DOHH2 (cell line): Measurements from ENCODE around the gene ZFYVE27.

Experiments
- H3F3A ChIP-seq: fragments of 200-600 bp; sonication (generic), shearing (Covaris generic); 2 replicates; pipeline ENCODE4 v1.6.0; 2016; ENCODE audit warnings: antibody characterized with exemption, mild to moderate bottlenecking; ENCODE audit not compliant: control insufficient read depth, insufficient read depth
- H3K27ac ChIP-seq: fragments of 200-600 bp; sonication (generic); 2 replicates; pipeline ENCODE4 v1.5.1; 2014; ENCODE audit warnings: low read depth, mild to moderate bottlenecking, low read length, moderate library complexity
- H3K27me3 ChIP-seq: fragments of 200-600 bp; sonication (generic); 2 replicates; pipeline ENCODE4 v1.6.1; 2014; ENCODE audit warnings: mild to moderate bottlenecking, low read length, mixed read lengths; ENCODE audit not compliant: control insufficient read depth
- H3K36me3 ChIP-seq: fragments of 200-600 bp; sonication (generic); 2 replicates; pipeline ENCODE4 v1.6.1; 2014; ENCODE audit warnings: mild to moderate bottlenecking, low read length, moderate library complexity, mixed read lengths; ENCODE audit not compliant: control insufficient read depth
- H3K4me1 ChIP-seq: fragments of 200-600 bp; sonication (generic); 2 replicates; pipeline ENCODE4 v1.6.1; 2014; ENCODE audit warnings: mild to moderate bottlenecking, low read length, mixed read lengths; ENCODE audit not compliant: control insufficient read depth
- H3K4me2 ChIP-seq: fragments of 200-600 bp; sonication (generic); 2 replicates; pipeline ENCODE4 v1.6.0; 2014; ENCODE audit warnings: mild to moderate bottlenecking, low read length, moderate library complexity
- H3K4me3 ChIP-seq: fragments of 200-600 bp; sonication (generic); 2 replicates; pipeline ENCODE4 v1.5.1; 2014; ENCODE audit warnings: mild to moderate bottlenecking, low read length, mixed read lengths
- H3K79me2 ChIP-seq: fragments of 200-600 bp; sonication (generic); 2 replicates; pipeline ENCODE4 v1.6.1; 2014; ENCODE audit warnings: mild to moderate bottlenecking, low read length, mixed read lengths; ENCODE audit not compliant: control insufficient read depth
- H3K9me2 ChIP-seq: fragments of 200-600 bp; sonication (generic); replicated peaks from 2 replicates; pipeline ENCODE4 v1.6.1; 2014; ENCODE audit warnings: mild to moderate bottlenecking, low read length, mixed read lengths; ENCODE audit not compliant: control insufficient read depth
- H3K9me3 ChIP-seq: fragments of 200-600 bp; sonication (generic); 2 replicates; pipeline ENCODE4 v1.6.1; 2014; ENCODE audit warnings: antibody characterized with exemption, low read length, mixed read lengths; ENCODE audit not compliant: control insufficient read depth, insufficient read depth
- H4K20me1 ChIP-seq: fragments of 200-600 bp; sonication (generic); 2 replicates; pipeline ENCODE4 v1.6.0; 2014; ENCODE audit warnings: low read depth, mild to moderate bottlenecking, antibody characterized with exemption, low read length, moderate library complexity; ENCODE audit not compliant: control insufficient read depth, insufficient read depth
- CTCF ChIP-seq: fragments of 200-600 bp; sonication (generic); IDR thresholded peaks from one replicate; pipeline ENCODE4 v1.5.1; 2014; ENCODE audit warnings: antibody characterized with exemption, mild to moderate bottlenecking, low read depth, low read length; ENCODE audit not compliant: poor library complexity, severe bottlenecking
- EZH2phosphoT487 ChIP-seq: fragments of 200-600 bp; sonication (generic); IDR thresholded peaks from 2 replicates; pipeline ENCODE4 v1.6.1; 2017; ENCODE audit warnings: borderline replicate concordance, mild to moderate bottlenecking, antibody characterized with exemption, low read length, moderate library complexity, mixed read lengths

ZFYVE27 gene

DNA sequence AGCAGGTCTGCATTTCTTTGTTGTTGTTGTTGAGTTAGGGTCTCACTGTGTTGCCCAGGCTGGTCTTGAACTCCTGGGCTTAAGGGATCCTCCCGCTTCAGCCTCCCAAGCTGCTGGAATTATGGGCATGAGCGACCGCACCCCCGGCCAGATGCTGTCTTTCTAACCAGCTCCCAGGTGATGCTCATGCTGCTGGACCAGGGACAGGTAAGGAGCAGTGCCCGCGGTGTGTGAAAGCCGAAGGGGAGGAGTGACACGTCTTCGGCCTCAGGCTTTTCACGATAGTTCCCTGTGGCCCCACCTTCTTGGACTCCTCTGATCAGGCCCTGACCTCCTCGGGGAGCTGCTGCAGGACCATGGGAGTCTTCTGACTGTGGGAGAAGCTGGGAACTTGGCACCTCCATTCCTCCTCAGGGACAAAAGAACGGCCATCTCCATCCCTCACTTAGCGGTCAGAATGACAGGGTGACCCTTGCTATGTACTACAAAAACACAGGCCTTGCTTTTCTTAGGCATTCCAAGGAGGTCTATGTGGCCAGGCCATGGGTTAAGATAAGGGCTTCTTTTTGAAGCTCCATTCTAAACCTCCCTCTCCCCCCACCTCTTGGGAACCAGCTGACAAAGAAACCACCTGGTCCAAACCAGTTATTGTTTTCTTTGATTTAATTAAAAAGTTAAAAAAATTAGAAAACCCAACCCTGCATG lies 29.3 kb downstream of the ZFYVE27 start:
- H3K27ac ChIP-seq, result no peak overlapping the region
- H3K4me3 ChIP-seq, result no peak overlapping the region
- H3K4me2 ChIP-seq, result no peak overlapping the region
- H3K4me1 ChIP-seq, result peaks cover 24% of the 10 kb centered on the region
- TF ChIP-seq CTCF (no peak), EZH2phosphoT487 (no peak)
- no peaks in the 10 kb centered on the region; the same call in 1 of the 2 replicates for H3F3A ChIP-seq
- H3K9me2 ChIP-seq, result no peaks in the 10 kb centered on the region
- peaks cover 12% of the 10 kb centered on the region; the same call in 1 of the 2 replicates for H3K36me3 ChIP-seq
- no peaks in the 10 kb centered on the region for H3K9me3 ChIP-seq
- no peaks in the 10 kb centered on the region for H3K79me2 ChIP-seq
- peaks cover 9% of the 10 kb centered on the region for H3K27me3 ChIP-seq
- no peaks in the 10 kb centered on the region for H4K20me1 ChIP-seq

DNA sequence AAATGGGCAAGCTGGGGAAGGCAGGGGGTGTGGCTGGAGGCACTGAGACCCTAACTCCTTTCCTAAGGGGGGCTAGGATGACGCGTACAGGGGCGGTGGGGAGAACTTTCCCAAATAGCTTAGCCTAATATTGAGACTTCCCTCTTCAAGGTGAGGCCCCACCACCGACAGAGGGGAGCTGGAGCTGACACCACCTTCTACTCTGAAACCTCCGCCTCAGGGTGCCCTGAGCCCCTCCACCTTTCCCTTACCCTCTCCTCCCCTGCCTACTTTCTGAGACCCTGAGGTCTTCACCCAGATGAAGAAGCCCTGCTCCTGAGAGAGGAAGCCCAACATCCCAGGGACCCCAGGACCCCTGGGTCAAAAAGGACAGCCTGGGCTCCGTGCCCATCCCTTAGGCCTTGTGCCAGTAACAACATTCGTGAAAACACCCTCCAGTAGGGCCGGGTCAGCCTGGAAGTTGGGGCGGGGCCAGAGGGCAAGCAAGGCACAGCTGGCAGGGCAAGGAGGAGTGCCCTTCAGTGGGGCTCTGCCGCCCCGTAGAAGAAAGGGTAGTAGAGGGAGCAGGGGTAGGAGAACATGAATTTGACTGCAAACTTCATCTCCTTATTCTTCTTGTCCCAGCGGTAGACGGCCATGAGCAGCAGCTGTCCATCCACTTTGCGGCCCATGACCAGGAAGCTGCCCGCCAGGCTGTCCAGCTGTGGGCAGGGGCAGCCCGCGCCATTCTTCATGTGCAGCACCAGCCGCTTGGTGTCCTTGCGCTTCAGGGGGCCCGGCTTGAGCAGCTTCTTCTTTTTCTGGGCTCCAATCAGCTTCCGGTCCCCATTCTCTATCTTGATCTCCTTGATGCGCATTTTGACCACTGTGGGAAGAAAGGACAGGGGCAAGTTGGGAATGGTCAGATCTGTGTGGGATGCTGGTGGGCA lies 30.3 kb downstream of the ZFYVE27 start:
- Histone ChIP-seq H3K27ac (no peak overlapping the region), H3K4me3 (no peak overlapping the region), H4K20me1 (no peaks in the 10 kb centered on the region), H3K4me2 (no peak overlapping the region), H3K9me2 (no peaks in the 10 kb centered on the region), H3K79me2 (no peaks in the 10 kb centered on the region), H3K36me3 (peaks cover 3% of the 10 kb centered on the region; the same call in 1 of the 2 replicates), H3K4me1 (peaks cover 24% of the 10 kb centered on the region), H3F3A (no peaks in the 10 kb centered on the region; the same call in 1 of the 2 replicates), H3K27me3 (peaks cover 16% of the 10 kb centered on the region), H3K9me3 (no peaks in the 10 kb centered on the region)
- no peak for TF ChIP-seq CTCF
- no peak for TF ChIP-seq EZH2phosphoT487

DNA sequence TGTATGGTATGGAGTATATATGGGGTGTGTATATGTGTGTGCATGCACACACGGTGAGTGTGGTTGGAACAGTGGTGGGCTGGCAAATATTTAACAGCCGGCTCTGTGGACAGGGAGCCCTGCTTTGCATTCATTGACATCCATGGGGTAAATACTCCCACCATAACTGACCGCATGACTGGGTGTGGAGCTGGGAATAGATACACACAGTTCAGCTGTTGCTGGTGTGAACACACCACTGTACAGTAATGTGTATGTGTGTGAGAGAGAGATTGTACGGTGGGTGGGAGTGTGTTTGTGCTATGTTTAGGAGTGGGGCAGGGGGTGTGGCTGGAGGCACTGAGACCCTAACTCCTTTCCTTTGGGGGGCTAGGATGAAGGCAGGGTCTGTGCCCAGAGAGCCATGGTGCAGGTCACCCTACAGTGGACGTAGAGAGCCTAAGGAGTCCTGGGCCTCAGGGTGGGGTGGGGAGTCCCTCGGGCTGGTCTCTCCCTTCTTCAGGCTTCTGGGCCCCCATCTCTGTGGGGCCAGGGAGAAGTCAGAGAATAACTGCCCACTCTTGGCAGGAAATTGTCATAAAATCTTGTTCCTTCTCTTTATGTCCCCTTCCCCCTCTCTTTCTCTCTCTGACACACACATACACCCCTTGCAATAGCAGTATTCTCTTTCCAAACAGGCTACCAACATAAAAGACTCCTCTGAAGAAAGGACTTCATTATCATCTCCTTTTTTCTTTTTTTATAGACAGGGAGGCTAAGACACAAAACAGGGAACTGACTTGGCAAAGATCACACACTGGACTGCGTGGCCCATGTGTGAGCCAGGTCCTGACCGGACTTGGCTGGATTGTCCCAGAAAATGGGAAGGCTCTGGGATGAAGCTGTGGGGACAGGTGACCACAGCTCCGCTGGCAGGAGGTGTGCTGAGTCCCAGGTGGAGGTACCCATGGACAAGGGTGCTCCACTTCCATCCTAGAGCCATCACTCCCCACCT lies 31.7 kb downstream of the ZFYVE27 start:
- Histone ChIP-seq H3K27ac (no peak overlapping the region), H3K79me2 (no peaks in the 10 kb centered on the region), H3F3A (no peaks in the 10 kb centered on the region; the same call in 1 of the 2 replicates), H3K9me3 (no peaks in the 10 kb centered on the region), H3K4me3 (no peak overlapping the region), H4K20me1 (no peaks in the 10 kb centered on the region), H3K27me3 (peaks cover 26% of the 10 kb centered on the region), H3K36me3 (no peaks in the 10 kb centered on the region), H3K4me2 (no peak overlapping the region), H3K4me1 (peaks cover 16% of the 10 kb centered on the region), H3K9me2 (no peaks in the 10 kb centered on the region)
- no peak for TF ChIP-seq CTCF
- TF ChIP-seq EZH2phosphoT487, result no peak
